GM15510 (cell line): ENCODE measurements around the gene CYP51A1.

Experiments used
- POLR2A ChIP-seq: IDR thresholded peaks from 3 replicates; pipeline ENCODE4 v1.6.1; 2011; ENCODE audit warnings: borderline replicate concordance; ENCODE audit not compliant: insufficient read length; ENCODE audit errors: extremely low read depth

Gene CYP51A1

DNA sequence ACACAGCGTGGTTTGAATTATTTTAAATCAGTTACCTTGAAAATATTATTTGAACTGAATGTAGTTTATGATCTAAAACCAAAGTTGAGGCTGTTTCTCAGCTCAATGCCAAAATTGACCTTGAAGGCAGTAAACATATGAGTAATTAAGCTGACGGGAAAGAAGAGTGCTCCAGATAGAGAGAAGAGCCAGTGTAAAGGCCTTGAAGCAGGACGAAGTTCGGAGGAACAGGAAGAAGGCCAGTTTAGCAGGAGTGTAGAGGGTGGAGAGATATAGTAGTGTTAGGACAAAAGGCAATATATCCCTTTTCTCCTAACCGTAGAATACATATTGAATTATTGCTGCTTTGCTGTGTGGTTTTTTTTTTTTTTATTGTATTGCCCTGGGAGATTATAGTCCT is 63.2 kb downstream of the CYP51A1 start:
- TF ChIP-seq POLR2A = no peak

DNA sequence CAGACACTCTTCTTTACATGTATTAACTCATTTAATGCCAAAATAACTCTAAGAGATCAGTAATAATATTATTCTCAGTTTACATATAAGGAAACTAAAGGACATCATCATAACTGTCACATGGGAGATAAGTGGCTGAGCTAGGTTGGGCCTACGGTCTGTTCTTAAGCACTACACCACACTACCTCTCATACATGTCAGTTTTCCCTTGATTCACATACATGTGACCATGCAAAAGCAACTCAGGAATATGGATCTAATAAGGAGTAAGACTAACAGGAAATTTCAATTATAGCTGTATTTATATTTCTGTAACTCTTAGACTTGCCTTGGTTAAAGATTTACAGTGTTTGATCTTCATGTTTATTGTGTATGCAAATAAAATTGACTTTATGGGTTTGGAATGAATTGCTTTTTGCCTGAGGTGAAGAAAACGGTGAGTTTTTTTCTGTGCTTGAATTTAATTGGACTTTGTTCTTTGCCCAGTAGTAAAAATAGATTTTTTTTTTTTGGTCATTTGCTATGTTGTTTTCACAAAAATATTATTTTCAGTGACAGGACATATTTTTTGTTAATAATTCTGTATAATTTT is 69.7 kb downstream of the CYP51A1 start:
- TF ChIP-seq POLR2A = no peak
